SK-N-SH (cell line): ENCODE data around the gene GALNT14.

ENCODE experiments used
- CHD2 ChIP-seq: fragments of 150-350 bp; IDR thresholded peaks from 2 replicates; pipeline ENCODE4 v1.6.1; 2018; ENCODE audit warnings: low read length; ENCODE audit not compliant: partially characterized antibody
- EP300 ChIP-seq, 2 experiments: IDR thresholded peaks; 2 replicates each; pipeline versions ENCODE4 v1.4.0 to v1.6.1; 2012; ENCODE audit warnings: borderline replicate concordance in 1 of 2, low read depth in 1 of 2, low read length in 1 of 2
- FOXM1 ChIP-seq: IDR thresholded peaks from 2 replicates; pipeline ENCODE4 v1.4.0; 2012; ENCODE audit warnings: low read depth, mild to moderate bottlenecking
- GABPA ChIP-seq: IDR thresholded peaks from 2 replicates; pipeline ENCODE4 v1.4.0; 2012; ENCODE audit warnings: low read depth, mild to moderate bottlenecking
- MEF2A ChIP-seq: IDR thresholded peaks from 2 replicates; pipeline ENCODE4 v1.4.0; 2012; ENCODE audit warnings: low read depth, borderline replicate concordance
- MXI1 ChIP-seq: IDR thresholded peaks from 2 replicates; pipeline ENCODE4 v1.6.1; 2012; ENCODE audit warnings: mild to moderate bottlenecking, low read depth, low read length, improper control_type of control experiment
- RCOR1 ChIP-seq: fragments of 150-350 bp; IDR thresholded peaks from 2 replicates; pipeline ENCODE4 v1.6.1; 2017; ENCODE audit warnings: antibody characterized with exemption, low read length
- REST ChIP-seq: IDR thresholded peaks from 2 replicates; pipeline ENCODE4 v1.6.1; 2012; ENCODE audit warnings: mild to moderate bottlenecking, low read depth, low read length, moderate library complexity
- TCF12 ChIP-seq: IDR thresholded peaks from 2 replicates; pipeline ENCODE4 v1.4.0; 2012
- YY1 ChIP-seq: IDR thresholded peaks from 2 replicates; pipeline ENCODE4 v1.4.0; 2012; ENCODE audit warnings: low read depth, mild to moderate bottlenecking
- TF ChIP-seq, protein P1 (sequence below): fragments of 200-600 bp; sonication (generic); IDR thresholded peaks from 2 replicates; pipeline ENCODE4 v1.6.1; 2017; ENCODE audit warnings: antibody characterized with exemption, mild to moderate bottlenecking, moderate library complexity

DNA sequence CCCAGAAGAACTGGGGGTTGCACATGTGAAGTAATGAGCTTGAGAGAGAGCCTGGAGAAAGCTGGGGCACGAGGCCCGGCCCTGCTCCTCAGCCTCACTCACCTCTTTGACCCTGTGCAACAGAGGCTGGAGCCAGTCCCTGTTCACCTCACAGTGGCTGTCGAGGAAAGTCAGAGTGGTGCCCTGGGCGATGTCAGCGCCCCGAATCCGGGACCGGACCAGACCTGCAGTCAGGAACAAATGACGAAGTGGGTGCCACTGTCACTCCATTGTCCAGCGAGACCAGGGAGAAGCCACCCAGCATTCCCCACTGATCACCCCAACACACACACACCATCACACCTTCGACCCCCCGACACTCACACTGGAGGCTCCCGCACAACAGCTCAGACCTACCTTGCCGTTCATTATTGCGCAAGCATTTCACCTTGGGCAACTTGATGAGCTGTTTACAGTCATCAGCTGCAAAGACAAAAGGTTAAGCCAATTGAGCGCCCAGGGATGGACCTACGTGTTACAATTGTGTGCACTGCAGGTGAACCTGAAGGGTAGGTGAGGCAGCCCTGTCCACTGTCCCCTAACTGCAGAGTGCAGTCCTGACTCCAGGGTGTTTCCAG, 182.6 kb downstream of the GALNT14 start:
- TF ChIP-seq, protein P1, sequence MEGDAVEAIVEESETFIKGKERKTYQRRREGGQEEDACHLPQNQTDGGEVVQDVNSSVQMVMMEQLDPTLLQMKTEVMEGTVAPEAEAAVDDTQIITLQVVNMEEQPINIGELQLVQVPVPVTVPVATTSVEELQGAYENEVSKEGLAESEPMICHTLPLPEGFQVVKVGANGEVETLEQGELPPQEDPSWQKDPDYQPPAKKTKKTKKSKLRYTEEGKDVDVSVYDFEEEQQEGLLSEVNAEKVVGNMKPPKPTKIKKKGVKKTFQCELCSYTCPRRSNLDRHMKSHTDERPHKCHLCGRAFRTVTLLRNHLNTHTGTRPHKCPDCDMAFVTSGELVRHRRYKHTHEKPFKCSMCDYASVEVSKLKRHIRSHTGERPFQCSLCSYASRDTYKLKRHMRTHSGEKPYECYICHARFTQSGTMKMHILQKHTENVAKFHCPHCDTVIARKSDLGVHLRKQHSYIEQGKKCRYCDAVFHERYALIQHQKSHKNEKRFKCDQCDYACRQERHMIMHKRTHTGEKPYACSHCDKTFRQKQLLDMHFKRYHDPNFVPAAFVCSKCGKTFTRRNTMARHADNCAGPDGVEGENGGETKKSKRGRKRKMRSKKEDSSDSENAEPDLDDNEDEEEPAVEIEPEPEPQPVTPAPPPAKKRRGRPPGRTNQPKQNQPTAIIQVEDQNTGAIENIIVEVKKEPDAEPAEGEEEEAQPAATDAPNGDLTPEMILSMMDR, result no peak
- no peak for TF ChIP-seq REST
- TF ChIP-seq EP300 (IDR thresholded peaks at IDR 0.05; ENCODE audit: borderline replicate concordance in 1 of 2, low read depth in 1 of 2, low read length in 1 of 2), result no peak
- TF ChIP-seq CHD2, result no peak
- TF ChIP-seq MEF2A, result no peak
- no peak for TF ChIP-seq YY1
- TF ChIP-seq GABPA, result no peak
- TF ChIP-seq MXI1, result no peak
- TF ChIP-seq TCF12, result no peak
- no peak for TF ChIP-seq FOXM1
- TF ChIP-seq RCOR1, result no peak
